HG02763 (cell line): ENCODE data around the gene SUSD1.
"Not testable (repeated sequence)": the region's sequence is repeated elsewhere in the genome, so short reads cannot be mapped to it uniquely, and the experiment has no call there.

Experiments
- ATAC-seq: cut with Tn5 transposase; IDR thresholded peaks from one replicate; pipeline ENCODE4 v1.9.1; 2021; ENCODE audit warnings: mild to moderate bottlenecking, moderate library complexity; ENCODE audit not compliant: unreplicated experiment

SUSD1 gene

DNA sequence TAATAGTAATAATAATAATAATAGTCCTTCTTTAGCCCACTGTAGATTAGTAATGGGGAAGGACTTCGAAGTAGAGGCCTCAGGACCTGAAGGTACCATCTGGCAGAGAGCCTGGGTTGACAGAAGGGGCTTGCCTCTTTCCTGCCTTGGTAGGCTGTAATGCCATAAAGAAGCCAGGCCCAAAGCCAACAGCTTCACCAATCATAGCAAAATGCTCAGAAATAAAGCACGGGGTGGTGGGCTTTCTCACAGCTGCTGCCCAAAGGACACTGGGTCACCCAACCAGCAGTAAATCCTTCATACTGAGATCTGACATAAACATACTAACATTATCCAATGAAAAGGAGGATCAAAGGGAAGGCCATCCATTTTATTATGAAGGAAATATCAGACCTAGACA lies 70.7 kb downstream of the SUSD1 start:
- ATAC-seq: no peak

DNA sequence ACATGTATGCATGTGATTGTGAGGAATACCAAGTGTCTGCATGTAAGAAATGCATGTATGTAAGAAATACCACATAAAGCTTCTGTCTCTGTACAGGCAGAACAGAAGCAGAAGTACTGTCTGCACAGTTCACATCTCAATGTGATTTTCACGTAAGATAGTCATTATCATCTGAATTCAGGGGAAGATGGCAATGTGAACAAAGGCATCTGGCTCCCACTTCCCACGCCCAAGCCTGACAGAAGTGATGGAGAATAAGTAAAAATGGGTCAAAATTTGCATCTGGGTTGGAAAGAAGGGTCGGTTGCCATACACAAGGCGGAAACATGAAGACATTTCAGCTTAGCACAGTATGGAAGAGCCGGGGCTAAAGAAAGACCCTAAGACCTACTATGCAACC lies 71.7 kb downstream of the SUSD1 start:
- ATAC-seq: no peak

- no peak for ATAC-seq
These were observed 77.1 kb downstream of the SUSD1 start for GRCh38 chr9:112097712-112098688.

GRCh38 chr9:112094948-112095681 lies 80.0 kb downstream of the SUSD1 start:
- no peak for ATAC-seq

- no peak for ATAC-seq
These were observed 80.9 kb downstream of the SUSD1 start for GRCh38 chr9:112094241-112094640.

DNA sequence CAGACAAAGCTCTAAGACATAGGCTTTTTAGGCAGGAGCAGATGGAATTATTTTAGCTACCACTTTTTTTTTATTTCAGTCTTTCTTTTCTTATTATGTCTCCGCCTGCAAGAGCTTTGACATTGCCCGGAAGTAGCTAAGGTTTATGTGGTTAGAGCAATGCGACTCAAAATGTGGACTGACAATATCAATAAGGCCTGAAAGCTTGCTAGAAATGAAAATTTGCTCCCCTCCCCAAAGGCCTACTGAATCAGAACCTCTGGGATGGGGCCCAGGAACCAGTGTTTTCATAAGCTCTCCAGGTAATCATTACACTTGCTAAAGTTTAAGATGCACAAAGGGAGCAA lies 81.3 kb downstream of the SUSD1 start:
- ATAC-seq: no peak

GRCh38 chr9:112093147-112093869 lies 81.8 kb downstream of the SUSD1 start:
- no peak for ATAC-seq

GRCh38 chr9:112091810-112092209 lies 83.3 kb downstream of the SUSD1 start:
- no peak for ATAC-seq

GRCh38 chr9:112087506-112087905 lies 87.6 kb downstream of the SUSD1 start:
- no peak for ATAC-seq

GRCh38 chr9:112086627-112087026 lies 88.5 kb downstream of the SUSD1 start:
- ATAC-seq: no peak

DNA sequence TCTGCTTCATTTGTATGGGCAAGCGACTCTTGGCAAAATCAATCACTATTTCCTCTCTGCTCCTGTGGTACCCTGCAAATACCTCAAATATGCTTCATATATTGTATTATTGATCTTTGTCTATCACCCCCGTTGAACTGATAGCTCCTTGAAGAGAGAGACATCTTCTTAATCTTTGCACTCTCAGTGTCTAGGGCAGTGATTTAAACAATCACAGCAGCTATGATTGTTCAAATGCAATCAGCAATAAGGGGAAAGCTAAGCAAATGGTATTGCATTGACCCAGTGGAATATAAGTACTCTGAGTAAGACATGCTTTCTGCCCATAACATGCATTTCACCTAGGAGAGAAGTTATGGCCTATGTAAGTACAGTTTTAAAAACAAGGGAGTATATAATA lies 90.2 kb downstream of the SUSD1 start:
- no peak for ATAC-seq

- ATAC-seq: no peak
These were observed 90.8 kb downstream of the SUSD1 start for GRCh38 chr9:112084334-112084733.

GRCh38 chr9:112081918-112082729 lies 93.0 kb downstream of the SUSD1 start:
- ATAC-seq: no peak

DNA sequence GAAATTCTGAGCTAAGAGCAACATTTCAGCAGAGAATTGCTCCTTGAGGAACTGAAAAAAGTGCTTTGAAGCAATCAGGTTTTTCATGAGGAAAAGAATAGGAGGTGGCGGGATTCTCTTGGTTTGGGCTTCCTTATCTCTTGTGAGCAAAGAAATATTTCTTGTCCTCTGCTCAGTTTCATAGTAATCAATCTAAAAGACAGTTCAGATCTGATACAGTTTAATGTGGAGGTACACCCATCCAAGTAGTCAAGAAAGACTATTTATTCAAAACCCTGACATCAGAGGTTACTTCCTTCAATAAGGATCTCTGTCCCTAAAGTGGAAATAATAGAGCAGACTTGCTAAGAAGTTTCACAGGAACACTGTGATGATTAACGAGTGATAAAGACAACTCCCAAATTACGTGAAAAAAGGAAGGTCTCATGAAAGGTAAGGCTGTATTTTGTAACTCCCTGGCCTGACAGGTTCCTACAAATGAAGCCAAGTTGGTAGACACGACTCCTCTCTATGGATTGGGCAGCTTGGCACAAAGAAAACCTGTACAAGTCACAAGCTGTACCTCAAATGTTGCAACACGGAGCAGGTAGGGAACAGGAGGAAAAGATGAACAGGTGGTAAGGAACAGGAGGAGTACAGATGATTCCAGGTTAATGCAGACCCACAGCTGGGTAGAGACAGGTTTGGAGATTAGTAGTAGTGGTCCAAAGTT lies 94.1 kb downstream of the SUSD1 start:
- ATAC-seq: no peak

DNA sequence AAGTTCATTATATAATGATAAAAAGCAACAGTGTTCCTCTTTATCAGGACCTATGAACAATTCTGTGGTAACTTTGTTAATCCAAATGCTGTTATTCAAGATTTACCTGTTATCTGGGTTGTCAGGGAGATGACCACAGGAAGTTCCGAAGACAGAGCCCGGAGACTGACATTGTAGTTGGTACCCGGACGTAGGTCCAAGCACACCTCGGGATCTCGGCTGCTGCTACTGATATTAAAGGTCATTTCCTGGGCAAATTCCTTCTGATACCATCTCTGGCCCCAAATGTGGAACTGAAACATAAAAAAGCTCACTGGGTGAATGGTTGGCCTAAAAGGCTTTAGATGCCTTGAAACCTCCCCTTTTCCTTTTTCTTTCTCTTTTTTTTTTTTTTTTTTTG lies 96.7 kb downstream of the SUSD1 start:
- ATAC-seq: peak; percentile 62

GRCh38 chr9:112076814-112077213 lies 98.3 kb downstream of the SUSD1 start:
- no peak for ATAC-seq

- no peak for ATAC-seq
These were observed 100.1 kb downstream of the SUSD1 start for GRCh38 chr9:112075009-112075378.

DNA sequence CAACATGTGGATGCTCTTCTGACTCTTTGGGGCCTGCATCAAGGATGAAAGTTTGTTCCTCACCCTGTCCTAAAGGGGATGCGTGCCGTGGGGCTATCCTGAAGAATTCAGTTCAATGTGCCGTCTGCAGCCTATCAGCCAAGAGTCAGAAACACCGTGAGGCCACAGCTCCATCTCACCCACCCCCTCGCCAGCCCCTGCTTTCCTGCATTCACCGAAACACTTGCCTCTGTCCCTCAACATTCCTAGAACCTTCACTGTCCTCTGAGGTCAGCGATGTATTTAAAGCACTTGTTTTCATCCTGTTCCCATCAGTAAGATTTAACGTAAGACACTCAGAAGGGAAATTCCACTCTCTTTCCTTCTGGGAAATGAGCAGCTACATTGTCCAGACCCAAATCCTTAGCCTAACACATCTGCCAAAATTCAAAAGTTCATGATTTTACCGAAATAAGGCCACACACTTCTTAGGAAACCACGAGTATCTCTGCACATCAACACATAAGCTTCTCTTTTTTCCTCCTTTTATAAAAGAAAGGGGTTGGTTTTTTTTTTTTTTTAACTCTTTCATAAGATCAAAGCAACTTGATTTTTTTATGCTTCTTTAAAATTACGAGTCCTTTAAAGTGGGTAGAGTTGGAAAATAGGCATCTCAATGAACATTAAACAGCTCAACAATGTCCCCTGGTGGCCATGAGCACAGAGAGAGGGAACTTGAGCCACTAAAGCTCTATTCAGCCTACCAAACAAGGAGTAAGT lies 100.7 kb downstream of the SUSD1 start:
- no peak for ATAC-seq

- ATAC-seq: not testable (repeated sequence)
These were observed 101.4 kb downstream of the SUSD1 start for GRCh38 chr9:112073639-112074173.
